Superior temporal gyrus (tissue), 1 donor: ENCODE data around the gene RYR3.
A peak's percentile ranks its signal among the peaks of the same experiment; 100 is the strongest.

Experiments
- DNase-seq: peaks from one replicate; pipeline ENCODE4 v3.0.0-alpha.2; 2016; ENCODE audit errors: extremely low spot score

The RYR3 gene

GRCh38 chr15:33700695-33701303 is 390.0 kb downstream of the RYR3 start:
- DNase-seq, result peak; percentile 91

- no peak for DNase-seq
Observed at GRCh38 chr15:33701304-33701696, 390.5 kb downstream of the RYR3 start.

DNA sequence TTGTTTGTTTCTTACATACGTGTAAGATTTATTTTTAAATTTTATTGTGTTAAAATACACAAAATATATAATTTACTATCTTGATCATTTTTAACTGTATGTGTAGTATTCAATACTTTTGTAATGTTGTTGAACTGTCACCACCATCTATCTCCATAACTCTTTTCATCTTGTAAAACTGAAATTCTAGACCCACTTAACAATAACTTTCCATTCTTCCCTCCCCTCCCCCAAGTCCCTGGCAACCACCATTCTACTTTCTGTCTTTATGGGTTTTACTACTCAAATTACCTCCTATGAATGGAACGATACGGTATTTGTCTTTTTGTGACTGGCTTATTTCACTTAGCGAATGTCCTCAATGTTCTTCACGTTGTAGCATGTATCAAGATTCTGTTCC is 395.4 kb downstream of the RYR3 start:
- DNase-seq, result no peak

- no peak for DNase-seq
Observed at GRCh38 chr15:33710748-33711147, 400.0 kb downstream of the RYR3 start.

GRCh38 chr15:33716025-33716424 is 405.3 kb downstream of the RYR3 start:
- DNase-seq, result no peak

- DNase-seq, result no peak
Observed at GRCh38 chr15:33720952-33721351, 410.2 kb downstream of the RYR3 start.

- DNase-seq, result no peak
Observed at GRCh38 chr15:33722005-33722672, 411.4 kb downstream of the RYR3 start.

DNA sequence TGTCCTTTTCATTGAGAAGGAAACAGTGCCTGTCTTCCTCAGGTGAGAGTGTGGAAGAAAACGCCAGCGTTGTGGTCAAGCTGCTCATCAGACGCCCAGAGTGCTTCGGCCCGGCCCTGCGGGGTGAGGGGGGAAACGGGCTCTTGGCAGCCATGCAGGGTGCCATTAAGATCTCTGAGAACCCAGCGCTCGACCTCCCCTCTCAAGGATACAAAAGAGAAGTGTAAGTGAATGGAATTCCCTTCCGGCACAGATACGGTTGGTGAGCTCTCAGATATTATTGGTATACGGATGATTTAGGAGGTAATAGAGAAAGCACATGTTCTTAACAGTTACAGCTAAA is 411.9 kb downstream of the RYR3 start:
- no peak for DNase-seq

- no peak for DNase-seq
Observed at GRCh38 chr15:33724321-33725036, 413.7 kb downstream of the RYR3 start.

DNA sequence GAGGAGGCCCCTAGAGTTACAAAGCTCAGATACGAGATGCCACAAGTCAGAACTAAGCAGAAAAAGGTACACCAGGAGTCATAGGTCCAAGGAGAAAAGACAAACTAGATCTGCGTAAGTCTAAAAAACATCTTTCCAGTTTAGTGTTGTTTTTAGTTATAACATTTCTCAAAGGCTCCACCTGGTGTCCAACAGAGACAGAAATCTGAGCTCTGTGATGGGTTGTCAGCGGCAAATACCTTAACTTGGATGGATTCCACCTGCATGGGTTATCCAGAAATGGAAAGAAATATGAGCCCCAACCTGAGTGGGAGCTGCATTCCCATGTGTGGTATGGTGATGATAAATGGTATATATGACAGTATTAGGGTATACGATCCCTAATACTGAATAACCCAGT is 418.9 kb downstream of the RYR3 start:
- DNase-seq, result no peak

- DNase-seq, result no peak
Observed at GRCh38 chr15:33730815-33731214, 420.0 kb downstream of the RYR3 start.

GRCh38 chr15:33735143-33735542 is 424.4 kb downstream of the RYR3 start:
- no peak for DNase-seq

DNA sequence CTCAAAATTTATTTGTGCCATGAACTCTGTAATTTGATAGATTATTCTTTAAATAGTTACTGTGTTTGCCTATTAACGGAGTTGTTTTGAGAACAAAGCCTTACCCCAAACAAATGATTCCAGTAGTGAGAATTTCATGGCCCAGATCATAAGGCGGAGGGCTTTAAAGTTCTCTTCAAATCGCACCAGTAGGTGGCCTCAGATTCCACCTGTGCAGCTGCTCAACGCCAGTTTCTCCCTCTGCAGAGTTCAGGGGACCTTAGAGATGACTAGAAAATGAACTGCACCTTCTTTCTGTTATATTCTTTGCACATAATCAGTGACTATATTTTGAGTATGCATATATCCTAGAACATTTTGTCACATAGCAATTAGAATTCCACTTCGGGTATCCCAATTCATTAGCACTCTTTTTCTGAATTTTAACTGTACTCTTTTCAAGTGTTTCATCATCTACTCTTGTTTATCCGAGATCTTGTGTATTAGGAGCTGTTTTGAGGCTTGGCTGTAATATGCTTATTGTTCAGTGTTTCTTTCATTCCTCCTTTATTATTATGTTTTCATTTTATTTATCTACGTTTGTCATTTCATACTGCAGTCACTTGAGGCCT is 425.0 kb downstream of the RYR3 start:
- DNase-seq, result no peak

- DNase-seq, result peak; percentile 76
Observed at GRCh38 chr15:33737687-33738601, 427.2 kb downstream of the RYR3 start.

DNA sequence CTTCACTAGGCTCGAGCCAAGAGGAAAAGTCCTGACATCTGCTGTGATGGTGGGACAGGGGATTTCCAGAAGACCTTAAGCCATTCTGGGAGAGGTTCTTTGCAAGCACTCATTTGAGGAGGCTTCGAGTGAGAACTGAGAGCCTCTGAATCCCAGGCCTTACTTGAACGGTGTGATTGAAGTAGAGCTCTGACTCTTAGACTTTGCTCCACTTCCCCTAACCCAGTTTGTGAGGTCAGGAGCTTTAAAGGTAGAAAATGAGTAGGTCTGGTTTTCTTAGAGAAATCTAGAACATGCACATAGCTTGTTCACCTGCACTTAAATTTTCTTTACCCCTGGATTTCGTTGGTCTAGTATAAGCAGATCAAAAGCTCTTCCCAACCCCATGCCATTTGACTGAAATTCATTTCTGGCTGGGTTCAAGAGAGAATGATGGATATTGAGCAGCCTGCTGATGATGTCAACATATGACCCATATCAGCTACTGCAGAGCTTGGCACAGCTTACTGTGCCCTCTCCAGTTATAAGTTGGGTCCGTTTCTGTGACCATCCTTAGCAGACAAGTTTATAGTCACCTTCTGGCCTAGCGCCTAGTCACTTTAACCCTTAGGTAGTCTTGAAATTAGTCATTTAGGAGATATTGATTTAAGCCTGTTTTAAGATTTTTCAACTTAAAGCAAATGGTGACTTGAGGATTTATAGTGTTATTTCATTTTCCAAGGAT is 428.3 kb downstream of the RYR3 start:
- no peak for DNase-seq

- DNase-seq, result no peak
Observed at GRCh38 chr15:33742306-33742705, 431.5 kb downstream of the RYR3 start.

GRCh38 chr15:33742800-33743199 is 432.0 kb downstream of the RYR3 start:
- no peak for DNase-seq

GRCh38 chr15:33746203-33746602 is 435.4 kb downstream of the RYR3 start:
- DNase-seq, result no peak

DNA sequence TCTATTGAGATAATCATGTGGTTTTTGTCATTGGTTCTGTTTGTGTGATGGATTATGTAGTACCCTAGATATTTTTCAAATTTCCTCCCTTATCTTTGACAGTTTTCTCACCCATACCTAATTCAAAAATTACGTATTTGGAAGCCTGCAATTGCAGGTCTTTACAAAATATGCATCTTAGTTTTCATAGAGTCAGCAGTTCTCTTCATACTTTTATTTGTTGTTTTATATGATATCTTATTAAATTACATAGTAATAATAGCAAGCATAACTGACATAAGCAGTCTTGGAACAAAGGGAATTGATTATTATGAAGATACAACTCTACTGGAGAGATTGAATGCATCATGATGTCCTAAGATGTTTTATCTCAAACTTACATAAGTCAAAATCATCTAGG is 442.2 kb downstream of the RYR3 start:
- DNase-seq, result no peak

DNA sequence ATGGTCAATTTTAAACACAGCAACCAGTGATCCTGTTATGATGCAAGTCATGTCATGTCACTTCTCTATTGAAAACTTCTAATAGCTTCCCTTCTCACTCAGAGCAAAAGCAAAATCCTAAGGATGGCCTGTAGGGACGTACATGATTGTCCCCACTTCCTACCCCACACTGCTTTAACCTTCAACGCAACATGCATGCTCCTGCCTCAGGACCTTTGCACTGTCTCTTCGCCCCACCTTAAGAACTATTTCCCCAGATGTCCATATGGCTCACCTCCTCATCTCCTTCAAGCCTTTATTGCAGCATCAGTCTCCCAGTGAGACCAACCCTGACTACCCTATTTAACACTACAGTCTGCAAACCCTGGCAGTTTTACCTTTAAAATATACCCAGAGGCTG is 443.5 kb downstream of the RYR3 start:
- no peak for DNase-seq

DNA sequence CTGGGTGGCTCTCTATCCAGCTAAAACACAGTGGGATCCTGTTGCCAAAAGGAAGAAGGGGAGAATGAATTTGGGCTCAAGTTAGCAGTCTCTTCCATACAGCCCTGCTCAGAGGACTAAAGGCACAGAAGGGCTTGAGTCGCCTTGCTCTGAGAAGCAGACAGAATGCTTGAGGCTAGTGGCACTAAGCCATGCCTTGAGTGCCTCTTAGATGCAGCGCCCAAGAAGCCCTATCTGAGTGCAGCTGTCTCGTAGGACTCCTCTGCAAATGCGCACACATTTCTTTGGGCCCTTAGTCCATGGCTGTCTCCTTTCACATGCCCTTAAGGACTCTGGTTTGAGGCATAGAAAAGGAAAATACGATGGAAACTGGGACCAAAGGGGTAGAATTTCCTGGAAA is 446.2 kb downstream of the RYR3 start:
- DNase-seq, result no peak
